KOPT-K1 (cell line): ENCODE data around the gene OR9I1.

Experiments used
- H3K27ac ChIP-seq: fragments of 200-600 bp; sonication (generic); 2 replicates; pipeline ENCODE4 v1.5.1; 2016; ENCODE audit warnings: antibody characterized with exemption, mild to moderate bottlenecking, low read depth, low read length; ENCODE audit not compliant: poor library complexity, severe bottlenecking
- H3K36me3 ChIP-seq: fragments of 200-600 bp; sonication (generic); 2 replicates; pipeline ENCODE4 v1.5.1; 2017; ENCODE audit warnings: antibody characterized with exemption, mild to moderate bottlenecking, low read length, moderate library complexity; ENCODE audit not compliant: insufficient read depth
- H3K9me3 ChIP-seq: fragments of 200-600 bp; sonication (generic); 2 replicates; pipeline ENCODE4 v1.5.1; 2017; ENCODE audit warnings: antibody characterized with exemption, low read length, mild to moderate bottlenecking; ENCODE audit not compliant: insufficient read depth, poor library complexity, severe bottlenecking

The OR9I1 gene, protein sequence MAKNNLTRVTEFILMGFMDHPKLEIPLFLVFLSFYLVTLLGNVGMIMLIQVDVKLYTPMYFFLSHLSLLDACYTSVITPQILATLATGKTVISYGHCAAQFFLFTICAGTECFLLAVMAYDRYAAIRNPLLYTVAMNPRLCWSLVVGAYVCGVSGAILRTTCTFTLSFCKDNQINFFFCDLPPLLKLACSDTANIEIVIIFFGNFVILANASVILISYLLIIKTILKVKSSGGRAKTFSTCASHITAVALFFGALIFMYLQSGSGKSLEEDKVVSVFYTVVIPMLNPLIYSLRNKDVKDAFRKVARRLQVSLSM

DNA sequence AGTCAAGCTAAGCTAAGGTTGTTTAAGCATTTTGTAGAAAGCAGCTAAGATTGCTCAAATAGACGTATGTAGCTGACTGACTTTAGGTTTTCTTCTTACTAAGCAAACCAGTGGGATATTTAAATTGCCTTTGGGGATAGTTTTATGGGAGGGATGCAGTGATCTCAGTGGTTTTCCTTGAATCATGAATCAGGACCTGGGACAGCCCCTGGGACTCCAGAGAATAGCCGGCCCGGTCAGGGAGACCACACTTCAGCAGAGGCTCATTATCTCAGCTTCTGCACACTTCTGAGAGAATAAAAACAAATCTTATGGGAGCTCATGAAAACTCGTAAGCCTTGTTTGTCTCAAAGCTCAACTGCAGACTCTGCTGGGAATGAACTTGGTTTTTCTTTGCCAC is at the start of gene OR9I1:
TSS of gene OR9I1 (minus strand) at position 62 of the 400 bp plus-strand sequence. CDS start 6,086 bp downstream, outside the sequence.
- no peak within 1 kb of the TSS for H3K27ac ChIP-seq
- H3K36me3 ChIP-seq, result no peaks in the 10 kb centered on the region
- no peaks in the 10 kb centered on the region for H3K9me3 ChIP-seq

DNA sequence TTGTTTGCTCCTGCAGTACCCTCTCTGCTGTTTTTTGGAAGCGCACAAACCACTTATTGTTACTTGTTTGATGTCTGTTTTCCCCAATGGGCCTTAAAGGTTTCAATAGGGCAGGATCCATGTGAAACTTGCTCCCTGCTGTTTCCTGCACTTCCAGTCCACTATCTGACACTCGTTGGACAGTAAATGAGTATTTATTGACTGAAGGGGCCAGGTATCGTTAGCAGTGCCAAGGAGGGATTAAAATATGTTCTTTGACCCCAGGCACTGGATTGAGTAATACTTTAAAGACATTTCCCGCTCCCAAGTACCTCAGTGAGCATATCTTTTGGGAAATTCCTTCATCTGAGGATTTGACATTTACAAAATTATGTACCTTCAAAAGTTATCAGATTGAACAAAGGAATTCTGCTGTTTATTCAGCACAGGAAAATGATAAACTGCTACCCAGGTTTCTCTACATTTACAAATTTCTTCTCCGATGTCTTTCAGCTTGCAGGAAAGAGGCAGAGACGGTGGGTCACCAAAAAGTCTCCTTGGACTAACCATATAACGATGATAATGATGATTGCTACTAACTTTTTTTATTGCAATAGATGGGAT is 40.3 kb upstream of the OR9I1 start:
- H3K9me3 ChIP-seq, result no peaks in the 10 kb centered on the region
- H3K36me3 ChIP-seq, result no peaks in the 10 kb centered on the region
- no peak overlapping the region for H3K27ac ChIP-seq

DNA sequence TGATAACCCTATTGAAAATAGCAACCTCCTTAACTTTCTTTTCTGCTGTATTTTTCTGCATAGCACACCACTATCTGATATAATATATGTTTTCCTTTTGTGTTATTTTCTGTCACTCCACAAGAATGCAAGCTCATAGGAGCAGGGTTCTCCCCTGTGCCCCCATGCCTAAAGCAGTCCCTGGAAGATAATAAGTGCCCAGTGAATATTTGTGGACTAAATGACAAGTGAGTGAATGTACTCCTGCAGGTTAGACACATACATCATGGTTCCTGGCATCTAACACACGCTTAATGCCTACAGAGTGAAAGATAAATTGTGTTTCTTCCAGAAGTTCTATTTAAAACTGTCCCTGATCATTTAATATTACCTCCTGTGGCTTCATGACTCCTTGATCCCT is 39.7 kb upstream of the OR9I1 start:
- no peak overlapping the region for H3K27ac ChIP-seq
- H3K36me3 ChIP-seq, result no peaks in the 10 kb centered on the region
- H3K9me3 ChIP-seq, result no peaks in the 10 kb centered on the region

DNA sequence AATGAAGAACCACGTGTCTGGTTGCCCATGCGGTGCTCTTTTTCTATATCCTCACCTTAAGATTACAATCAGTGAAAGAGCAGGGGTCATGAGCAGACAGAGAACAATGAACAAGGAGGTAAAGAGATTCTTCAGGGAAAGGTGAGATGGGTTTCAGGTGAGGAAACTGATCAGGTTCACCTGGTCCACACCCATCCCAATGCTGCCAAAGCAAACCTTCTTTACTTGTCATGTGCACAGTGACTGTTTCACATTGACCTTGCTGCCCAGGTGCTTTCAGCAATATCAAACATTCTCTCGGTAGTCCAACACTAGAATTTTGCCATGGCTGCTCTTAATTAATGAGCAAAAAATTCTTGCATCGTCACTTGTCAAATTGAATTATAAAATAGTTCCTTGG is 39.1 kb upstream of the OR9I1 start:
- H3K36me3 ChIP-seq, result no peaks in the 10 kb centered on the region
- no peaks in the 10 kb centered on the region for H3K9me3 ChIP-seq
- no peak overlapping the region for H3K27ac ChIP-seq

DNA sequence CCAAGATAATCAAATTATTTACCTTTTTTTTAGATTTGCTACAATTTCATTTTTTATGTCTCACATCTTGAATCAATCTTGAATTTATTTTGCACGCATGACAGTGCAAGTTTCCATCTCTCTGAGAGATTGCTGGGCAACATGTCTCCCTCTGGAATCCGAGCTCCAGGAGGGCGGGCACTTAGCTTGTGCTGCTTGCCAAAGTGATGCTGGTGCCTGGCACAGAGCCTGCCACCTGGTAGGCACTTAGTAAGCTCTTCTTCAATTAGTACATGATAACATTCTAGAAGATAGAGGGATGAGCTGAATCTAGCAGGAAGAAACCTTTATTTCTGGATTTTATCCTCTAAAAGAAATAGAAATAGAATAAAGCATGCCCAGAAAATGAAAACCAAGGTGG is 27.5 kb upstream of the OR9I1 start:
- Histone ChIP-seq H3K36me3 (no peaks in the 10 kb centered on the region), H3K27ac (no peak overlapping the region), H3K9me3 (no peaks in the 10 kb centered on the region)

DNA sequence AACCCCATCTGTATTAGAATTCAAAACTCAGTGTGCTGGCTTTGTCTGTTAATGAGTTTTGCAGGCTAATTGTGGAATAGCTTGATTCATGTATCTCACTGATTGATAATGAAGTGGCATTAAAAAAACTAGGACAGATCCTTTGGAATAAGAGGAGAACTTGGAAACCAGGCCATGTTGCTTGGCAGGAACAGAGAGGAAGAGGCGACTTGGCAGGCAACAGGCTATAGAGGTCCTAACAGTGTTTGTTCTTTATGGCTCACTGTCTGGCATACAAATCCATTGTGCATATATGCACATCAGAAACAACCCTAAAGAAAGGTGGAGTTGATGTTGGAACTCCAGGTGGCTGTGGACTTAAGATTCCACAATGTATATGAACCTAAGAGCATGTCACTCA is 17.4 kb upstream of the OR9I1 start:
- Histone ChIP-seq H3K9me3 (no peaks in the 10 kb centered on the region), H3K27ac (no peak overlapping the region), H3K36me3 (no peaks in the 10 kb centered on the region)

DNA sequence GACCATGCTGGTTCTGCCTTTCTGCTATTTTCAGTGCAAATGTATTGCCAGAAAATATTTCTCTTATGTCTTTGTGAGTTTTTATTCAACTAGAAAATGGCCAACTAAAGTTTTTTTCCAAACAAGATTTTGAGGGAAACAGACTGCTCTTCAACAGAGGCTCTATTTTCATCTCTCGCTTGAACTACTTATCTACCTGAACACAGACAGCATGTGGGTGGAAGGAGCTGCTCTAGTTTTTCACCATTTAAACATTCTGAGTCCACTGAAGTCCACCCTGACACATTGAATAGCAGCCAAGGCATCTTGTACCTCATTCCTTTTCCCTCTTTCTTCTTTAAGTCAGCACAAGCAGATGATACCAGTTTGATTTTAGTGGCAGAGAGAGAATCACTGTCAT is 9.8 kb upstream of the OR9I1 start:
- Histone ChIP-seq H3K36me3 (no peaks in the 10 kb centered on the region), H3K27ac (no peak overlapping the region), H3K9me3 (no peaks in the 10 kb centered on the region)

DNA sequence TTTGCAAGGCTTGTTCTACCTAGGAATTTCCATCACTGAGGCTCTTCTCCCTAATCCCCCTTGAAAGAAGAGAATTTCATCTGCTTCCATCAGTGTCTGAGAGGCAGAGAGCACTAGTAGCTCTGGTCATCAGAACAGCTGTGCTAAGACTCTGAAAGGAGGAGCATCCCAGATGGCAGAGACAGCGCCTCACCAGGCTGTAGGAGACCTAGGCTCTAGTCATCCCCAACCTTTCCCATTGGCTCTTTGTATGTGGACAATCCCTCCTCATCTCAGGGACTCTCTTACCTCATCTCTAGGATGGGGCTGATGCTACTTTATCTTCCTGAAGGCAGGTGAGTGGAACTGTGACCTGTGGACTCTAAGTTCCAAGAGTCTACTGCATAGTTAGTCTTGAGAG is 8.8 kb upstream of the OR9I1 start:
- no peaks in the 10 kb centered on the region for H3K36me3 ChIP-seq
- no peaks in the 10 kb centered on the region for H3K9me3 ChIP-seq
- no peak overlapping the region for H3K27ac ChIP-seq

DNA sequence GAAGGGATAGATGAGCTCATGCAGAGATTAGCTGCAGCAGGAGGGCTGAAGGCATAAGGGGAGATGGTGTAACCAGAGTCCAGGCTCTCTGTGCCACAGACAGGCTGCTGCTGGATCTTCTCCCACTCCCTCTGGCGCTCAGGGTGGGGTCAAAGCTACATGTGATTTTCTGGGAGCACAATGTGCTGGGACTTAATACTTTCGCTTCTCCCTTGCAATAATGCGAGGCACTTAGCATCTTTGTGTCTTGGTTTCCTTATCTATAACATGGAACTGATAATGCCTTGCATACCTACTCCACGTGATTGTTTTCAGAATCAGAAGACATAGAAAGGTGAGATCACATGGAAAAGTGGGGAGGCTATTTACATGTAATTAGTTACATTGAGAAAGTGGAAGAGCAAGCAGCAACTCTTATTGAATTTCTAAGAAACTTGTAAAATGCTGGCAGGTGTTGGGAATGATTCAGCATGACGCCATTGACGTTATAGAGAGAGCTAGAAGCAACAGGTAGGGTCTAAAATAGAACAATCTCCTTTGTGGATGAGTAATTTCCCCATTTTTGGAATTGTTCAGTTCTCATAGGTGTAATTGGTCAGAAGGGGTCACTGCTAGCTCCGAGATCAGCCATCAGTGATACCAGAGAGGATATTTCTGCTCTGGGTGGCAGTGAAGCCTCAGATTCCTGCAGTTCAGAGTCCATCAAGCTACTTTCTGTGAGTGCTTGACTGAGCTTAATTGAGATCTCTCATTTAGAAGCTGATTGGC is 8.2 kb upstream of the OR9I1 start:
- no peaks in the 10 kb centered on the region for H3K36me3 ChIP-seq
- no peaks in the 10 kb centered on the region for H3K9me3 ChIP-seq
- no peak overlapping the region for H3K27ac ChIP-seq

DNA sequence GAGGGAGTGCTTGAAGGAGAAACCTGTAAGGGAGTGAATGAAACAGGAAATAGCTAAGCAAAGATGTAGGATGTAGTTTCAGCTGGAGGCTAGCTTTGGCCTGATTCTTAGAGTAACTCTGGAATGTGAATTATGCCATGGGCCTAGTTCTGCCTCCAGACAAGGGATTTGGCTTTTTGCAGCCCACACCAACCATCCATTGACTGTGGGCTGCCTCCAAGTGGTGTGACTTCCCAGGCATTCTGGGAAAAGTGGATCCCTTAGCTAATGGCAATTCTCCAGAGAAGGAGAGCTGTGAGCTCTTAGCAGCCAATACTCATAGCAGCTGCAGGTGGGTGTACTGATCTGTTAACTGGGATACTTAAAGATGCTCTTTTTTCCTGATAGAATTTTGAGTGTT is 2.0 kb upstream of the OR9I1 start:
- H3K36me3 ChIP-seq, result no peaks in the 10 kb centered on the region
- no peak overlapping the region for H3K27ac ChIP-seq

DNA sequence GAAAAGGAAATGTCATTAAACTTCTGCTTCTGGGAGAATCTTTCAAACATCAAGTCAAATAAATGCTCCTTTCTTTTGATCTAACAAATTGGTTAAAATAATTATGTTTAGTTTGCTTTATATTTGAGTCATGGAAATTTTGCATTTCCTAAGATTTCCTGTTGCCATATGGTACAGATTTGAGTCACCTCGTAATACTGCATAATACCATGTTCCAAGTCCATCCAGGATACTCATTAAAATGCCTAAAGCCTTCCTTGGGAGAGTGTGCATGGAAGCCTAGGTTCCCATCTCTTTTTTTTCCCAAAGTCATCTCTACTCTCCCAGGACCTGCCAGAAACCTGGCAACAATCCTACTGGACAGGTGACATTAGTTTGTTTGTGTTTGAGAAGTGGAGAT is 4.2 kb downstream of the OR9I1 start:
- H3K9me3 ChIP-seq, result no peaks in the 10 kb centered on the region
- no peaks in the 10 kb centered on the region for H3K36me3 ChIP-seq
- H3K27ac ChIP-seq, result no peak overlapping the region

More for the DNA sequence above, 2.0 kb upstream of the OR9I1 start:
- H3K9me3 ChIP-seq, result no peaks in the 10 kb centered on the region

DNA sequence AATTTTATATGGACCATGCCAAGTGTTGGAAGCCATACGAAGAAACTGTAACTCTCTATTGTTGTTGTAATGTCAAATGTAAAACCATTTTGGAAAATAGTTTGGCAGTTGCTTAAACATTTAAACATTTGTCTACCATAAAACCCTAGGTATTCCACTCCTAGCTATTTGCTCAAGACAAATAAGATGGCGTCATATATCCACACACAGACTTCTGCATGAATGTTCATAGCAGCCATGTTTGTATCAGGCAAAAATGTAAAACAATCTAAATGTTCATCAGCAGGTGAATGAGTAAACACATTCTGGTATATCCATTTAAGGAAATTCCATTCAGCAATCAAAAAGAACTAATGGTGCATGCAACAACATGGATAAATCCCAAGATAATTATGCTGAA is 27.9 kb downstream of the OR9I1 start:
- H3K27ac ChIP-seq, result no peak overlapping the region
- no peaks in the 10 kb centered on the region for H3K9me3 ChIP-seq

DNA sequence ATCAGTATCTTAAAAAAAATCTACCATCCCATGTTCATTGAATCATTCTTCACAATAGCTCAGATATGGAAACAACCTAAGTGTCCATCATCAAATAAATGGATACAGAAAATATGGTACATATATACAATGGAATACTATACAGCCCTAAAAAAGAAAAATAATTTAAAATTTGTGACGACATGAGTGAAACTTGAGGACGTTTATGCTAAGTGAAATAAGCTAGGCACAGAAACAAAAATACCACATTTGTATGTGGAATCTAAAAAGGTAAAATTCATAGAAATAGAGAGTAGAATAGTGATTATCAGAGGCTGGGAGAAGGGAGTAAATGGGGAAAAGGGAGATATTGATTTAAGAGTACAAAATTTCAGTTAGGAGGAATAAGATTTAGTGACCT is 38.8 kb downstream of the OR9I1 start:
- H3K36me3 ChIP-seq, result no peaks in the 10 kb centered on the region
- no peaks in the 10 kb centered on the region for H3K9me3 ChIP-seq
- H3K27ac ChIP-seq, result no peak overlapping the region

More for the DNA sequence above, 27.9 kb downstream of the OR9I1 start:
- H3K36me3 ChIP-seq, result no peaks in the 10 kb centered on the region

DNA sequence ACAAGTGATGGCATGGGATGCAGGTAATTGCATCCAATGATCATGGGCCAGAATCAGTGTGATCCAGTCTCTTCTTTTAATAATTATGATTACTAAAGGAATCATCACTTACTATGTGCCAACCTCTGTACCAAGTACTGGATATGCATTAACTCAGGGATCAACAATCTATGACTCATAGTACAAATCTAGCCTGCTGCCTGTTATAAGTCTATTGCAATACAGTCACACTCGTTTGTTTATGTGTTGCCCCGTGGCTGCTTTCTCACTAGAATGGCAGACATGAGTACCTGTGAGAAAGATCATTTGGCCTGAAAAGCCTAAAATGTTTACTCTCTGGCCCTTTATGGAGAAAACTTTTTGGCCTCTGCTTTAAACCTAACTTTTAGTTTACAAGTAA is 49.5 kb downstream of the OR9I1 start:
- Histone ChIP-seq H3K27ac (no peak overlapping the region), H3K9me3 (no peaks in the 10 kb centered on the region), H3K36me3 (no peaks in the 10 kb centered on the region)

DNA sequence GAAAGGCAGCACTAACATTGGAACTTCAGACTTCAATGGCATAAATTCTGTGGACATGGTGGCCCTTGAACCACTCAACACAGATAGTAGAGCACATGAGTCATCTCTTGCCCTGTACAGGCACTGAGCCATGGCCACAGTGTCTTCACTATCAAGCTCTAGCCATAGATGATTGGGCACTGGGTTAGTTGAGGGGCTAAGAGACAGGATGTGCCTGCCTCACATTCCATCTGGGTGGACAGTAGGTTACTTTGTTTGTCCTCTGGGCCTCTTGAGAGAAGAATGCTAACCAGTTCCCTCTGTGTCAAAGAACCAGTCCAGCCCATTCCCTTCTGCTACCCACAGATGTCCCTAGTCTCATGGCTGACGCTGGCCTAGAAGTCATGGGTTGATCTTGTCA is 54.7 kb downstream of the OR9I1 start:
- no peaks in the 10 kb centered on the region for H3K9me3 ChIP-seq
- H3K36me3 ChIP-seq, result no peaks in the 10 kb centered on the region
- H3K27ac ChIP-seq, result no peak overlapping the region
